Uterus (tissue), 4 donors: ENCODE data around the gene ALOX5. TPM values are rescaled to one million over a fixed set of nuclear protein-coding genes. Genes with fewer than 3 reads are reported as not detected.

Experiments used
- DNase-seq, 2 donors: peaks; one replicate each; pipeline ENCODE4 v3.0.0-alpha.2; 2019 to 2020
- H3K27ac ChIP-seq, 2 donors: fragments of 200-600 bp; sonication (generic); 1 replicate in 1 of 2; 2 replicates in 1 of 2; pipeline ENCODE4 v1.5.1; 2016 to 2018
- H3K27me3 ChIP-seq, 2 donors: fragments of 200-600 bp; sonication (generic); one replicate each; pipeline ENCODE4 v1.5.1; 2018 to 2019; ENCODE audit warnings: control low read depth in 1 of 2
- H3K36me3 ChIP-seq, 2 donors: fragments of 200-600 bp; sonication (generic); one replicate each; pipeline ENCODE4 v1.5.1; 2019; ENCODE audit warnings: control low read depth in 1 of 2
- H3K4me1 ChIP-seq, 2 donors: fragments of 200-600 bp; sonication (generic); one replicate each; pipeline ENCODE4 v1.5.1; 2018 to 2019; ENCODE audit warnings: control low read depth in 1 of 2
- H3K4me3 ChIP-seq, 2 donors: fragments of 200-600 bp; sonication (generic); 1 replicate in 1 of 2; 2 replicates in 1 of 2; pipeline ENCODE4 v1.5.1; 2018 to 2019; ENCODE audit warnings: mild to moderate bottlenecking in 1 of 2
- H3K9me3 ChIP-seq, 2 donors: fragments of 200-600 bp; sonication (generic); one replicate each; pipeline ENCODE4 v1.5.1; 2019; ENCODE audit warnings: control low read depth in 1 of 2
- POLR2A ChIP-seq, 2 donors: fragments of 450-650 bp; IDR thresholded peaks; one replicate each; pipeline ENCODE4 v1.6.1; 2016; ENCODE audit warnings: antibody characterized with exemption in 2 of 2, mild to moderate bottlenecking in 1 of 2, moderate library complexity in 1 of 2
- intact Hi-C: fragments of 100-400 bp; cut with DNase I; formaldehyde crosslinking; loops from one replicate; pipeline ENCODE4 v1.15.1; 2023; ENCODE audit warnings: low total_unique reads
- total RNA-seq, 4 donors: library from RNA; depleted of rRNA in 3 of 4; stranded (reverse); fragments of >200 nt in 3 of 4; gene quantifications; one replicate each; pipeline versions ENCODE4 v1.1.0 to v1.2.4, GENCODE V29; 2014 to 2023
- TF ChIP-seq, protein P1 (sequence below), 4 experiments: fragments of 200-600 bp in 2 of 4; fragments of 450-650 bp in 2 of 4; sonication (generic) in 2 of 4; IDR thresholded peaks; one replicate each; pipeline ENCODE4 v1.5.1; 2016 to 2019; ENCODE audit warnings: antibody characterized with exemption in 4 of 4, mild to moderate bottlenecking in 2 of 4, moderate library complexity in 1 of 4
- donor health status: DM: yes; HTN: yes; CAD: no.

The ALOX5 gene
- total RNA-seq, 4 donors from 2014 or later: 3.5 to 32.5 (median 10.6) TPM

DNA sequence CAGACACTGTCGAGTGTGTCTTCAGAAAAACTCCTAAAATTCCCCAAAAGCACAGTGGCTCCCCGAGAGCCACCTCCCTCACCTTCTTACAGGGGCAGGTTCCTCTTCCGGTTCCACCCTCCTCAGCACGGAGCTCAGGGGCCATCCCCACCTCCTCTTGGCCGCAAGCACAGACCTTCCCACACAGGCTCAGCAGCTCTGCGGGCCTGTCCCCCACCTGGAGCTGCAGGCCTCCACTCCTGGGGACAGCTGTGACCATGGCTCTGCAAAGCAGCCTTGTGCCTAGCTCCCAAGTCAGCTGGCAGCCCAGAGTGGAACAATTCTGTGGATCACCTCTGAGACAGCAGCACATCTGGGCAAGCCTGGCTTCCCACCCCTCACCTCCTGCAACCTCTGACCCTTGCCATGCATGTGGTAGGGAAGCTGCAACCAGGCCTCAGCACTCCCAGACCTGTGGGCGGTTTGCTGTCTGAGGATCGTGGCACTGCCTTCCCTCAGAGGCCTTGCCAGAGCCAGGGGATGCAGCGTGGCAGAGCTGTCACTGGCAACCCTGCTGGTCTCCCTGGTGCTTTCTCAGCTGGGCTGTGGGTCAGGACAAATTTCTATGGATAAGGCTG, 79.7 kb downstream of the ALOX5 start:
- no peak for DNase-seq
- Histone ChIP-seq H3K27me3 (no peaks in the 10 kb centered on the region), H3K9me3 (no peaks in the 10 kb centered on the region), H3K27ac (no peak overlapping the region), H3K36me3 (no peaks in the 10 kb centered on the region), H3K4me3 (no peak overlapping the region), H3K4me1 (no peaks in the 10 kb centered on the region)
- TF ChIP-seq, protein P1, sequence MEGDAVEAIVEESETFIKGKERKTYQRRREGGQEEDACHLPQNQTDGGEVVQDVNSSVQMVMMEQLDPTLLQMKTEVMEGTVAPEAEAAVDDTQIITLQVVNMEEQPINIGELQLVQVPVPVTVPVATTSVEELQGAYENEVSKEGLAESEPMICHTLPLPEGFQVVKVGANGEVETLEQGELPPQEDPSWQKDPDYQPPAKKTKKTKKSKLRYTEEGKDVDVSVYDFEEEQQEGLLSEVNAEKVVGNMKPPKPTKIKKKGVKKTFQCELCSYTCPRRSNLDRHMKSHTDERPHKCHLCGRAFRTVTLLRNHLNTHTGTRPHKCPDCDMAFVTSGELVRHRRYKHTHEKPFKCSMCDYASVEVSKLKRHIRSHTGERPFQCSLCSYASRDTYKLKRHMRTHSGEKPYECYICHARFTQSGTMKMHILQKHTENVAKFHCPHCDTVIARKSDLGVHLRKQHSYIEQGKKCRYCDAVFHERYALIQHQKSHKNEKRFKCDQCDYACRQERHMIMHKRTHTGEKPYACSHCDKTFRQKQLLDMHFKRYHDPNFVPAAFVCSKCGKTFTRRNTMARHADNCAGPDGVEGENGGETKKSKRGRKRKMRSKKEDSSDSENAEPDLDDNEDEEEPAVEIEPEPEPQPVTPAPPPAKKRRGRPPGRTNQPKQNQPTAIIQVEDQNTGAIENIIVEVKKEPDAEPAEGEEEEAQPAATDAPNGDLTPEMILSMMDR (IDR thresholded peaks at IDR 0.05): no peak
- TF ChIP-seq POLR2A (IDR thresholded peaks at IDR 0.05): no peak
- intact Hi-C loops: no loop called here

DNA sequence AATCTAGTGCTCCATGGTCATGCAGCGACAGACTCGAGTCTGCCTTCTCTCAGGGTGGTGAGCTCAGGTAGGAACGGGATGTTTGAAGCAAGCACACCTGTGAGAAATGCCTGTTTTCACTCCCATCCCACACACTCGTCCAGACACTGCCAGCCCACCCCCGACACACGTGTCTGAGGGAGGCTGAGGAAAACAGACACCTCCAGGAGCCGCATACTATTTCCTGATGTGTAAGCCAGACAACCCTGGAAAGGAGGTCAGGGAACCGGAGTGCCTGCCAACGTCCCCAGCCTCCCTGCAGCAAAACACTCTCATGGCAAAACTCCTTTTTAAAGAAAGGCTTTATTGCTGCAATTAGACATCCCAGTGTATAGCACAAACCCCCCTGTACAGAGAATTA, 80.2 kb downstream of the ALOX5 start:
- Histone ChIP-seq H3K9me3 (no peaks in the 10 kb centered on the region), H3K27ac (no peak overlapping the region), H3K27me3 (no peaks in the 10 kb centered on the region), H3K36me3 (no peaks in the 10 kb centered on the region), H3K4me1 (no peaks in the 10 kb centered on the region), H3K4me3 (no peak overlapping the region)
- TF ChIP-seq, protein P1 (IDR thresholded peaks at IDR 0.05): no peak
- TF ChIP-seq POLR2A (IDR thresholded peaks at IDR 0.05): no peak
- no peak for DNase-seq
- intact Hi-C loops: no loop called here

DNA sequence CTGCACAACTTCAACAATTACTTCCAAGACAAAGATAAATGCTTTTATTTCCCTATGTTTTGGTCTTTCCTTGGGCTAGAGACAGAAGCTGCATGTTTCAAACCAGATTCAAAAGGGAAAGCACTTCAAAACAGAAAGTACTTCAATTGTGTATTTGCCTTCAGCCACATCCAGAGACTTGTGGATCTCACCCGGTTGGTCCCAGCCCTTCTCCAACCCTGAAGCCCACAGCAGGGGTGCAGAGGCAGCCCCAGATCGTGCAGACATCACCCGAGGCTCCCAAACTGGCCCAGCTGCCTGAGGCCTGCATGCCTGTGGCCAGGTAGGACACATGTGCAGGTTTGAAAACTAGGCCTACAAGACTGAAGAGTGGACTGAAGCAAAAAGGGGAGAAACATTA, 80.8 kb downstream of the ALOX5 start:
- Histone ChIP-seq H3K27ac (no peak overlapping the region), H3K4me1 (no peaks in the 10 kb centered on the region), H3K9me3 (no peaks in the 10 kb centered on the region), H3K27me3 (no peaks in the 10 kb centered on the region), H3K36me3 (no peaks in the 10 kb centered on the region), H3K4me3 (no peak overlapping the region)
- no peak for DNase-seq
- no peak for TF ChIP-seq POLR2A (IDR thresholded peaks at IDR 0.05)
- TF ChIP-seq, protein P1 (IDR thresholded peaks at IDR 0.05): no peak
- intact Hi-C loops: no loop called here

DNA sequence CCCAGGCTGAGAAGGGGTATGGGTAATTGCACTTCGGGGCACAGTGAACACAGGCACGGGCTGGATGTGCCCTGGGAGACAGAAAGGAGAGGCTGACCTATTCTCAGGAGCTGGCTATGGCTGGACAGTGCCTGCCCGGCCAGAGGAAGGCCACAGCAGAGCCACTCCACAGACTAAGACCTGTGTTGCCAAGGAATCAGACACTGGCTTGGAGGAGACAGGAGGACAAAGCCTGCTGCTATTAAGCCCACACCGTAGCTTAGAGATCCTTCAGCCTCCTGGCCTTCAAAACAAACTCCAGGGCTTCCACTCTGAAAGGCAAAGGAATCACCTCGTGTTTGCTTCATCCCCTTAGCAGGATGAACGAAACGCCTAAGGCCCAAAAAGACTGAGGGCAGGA, 82.2 kb downstream of the ALOX5 start:
- intact Hi-C loops: no loop called here
- H3K36me3 ChIP-seq: no peaks in the 10 kb centered on the region

DNA sequence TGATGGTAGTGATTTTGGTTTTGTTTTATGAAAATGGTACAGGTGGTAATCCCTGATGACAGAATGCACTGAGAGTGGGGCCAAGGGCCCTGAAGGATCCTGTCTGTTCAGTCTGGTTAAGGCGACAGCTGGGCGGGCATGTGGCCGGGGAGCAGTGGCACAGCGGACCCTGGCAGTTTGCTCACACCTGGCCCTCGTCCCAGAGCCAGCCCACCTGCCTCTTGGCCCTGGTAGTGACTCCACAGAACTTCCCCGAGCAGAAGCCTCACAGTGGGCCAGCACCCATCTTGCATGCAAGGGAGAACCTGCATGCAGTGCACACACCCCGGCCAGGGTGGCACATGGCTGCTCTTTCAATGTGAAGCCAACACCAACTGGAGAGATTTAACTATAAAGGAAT, 82.8 kb downstream of the ALOX5 start:
- no peak for TF ChIP-seq POLR2A (IDR thresholded peaks at IDR 0.05)
- TF ChIP-seq, protein P1 (IDR thresholded peaks at IDR 0.05): no peak
- Histone ChIP-seq H3K9me3 (no peaks in the 10 kb centered on the region), H3K36me3 (no peaks in the 10 kb centered on the region), H3K4me3 (no peak overlapping the region), H3K27ac (no peak overlapping the region), H3K27me3 (no peaks in the 10 kb centered on the region), H3K4me1 (no peaks in the 10 kb centered on the region)
- intact Hi-C loops: no loop called here
- DNase-seq: no peak

More for the DNA sequence above, 82.2 kb downstream of the ALOX5 start:
- Histone ChIP-seq H3K27me3 (no peaks in the 10 kb centered on the region), H3K9me3 (no peaks in the 10 kb centered on the region), H3K27ac (no peak overlapping the region), H3K4me3 (no peak overlapping the region), H3K4me1 (no peaks in the 10 kb centered on the region)
- no peak for DNase-seq
- TF ChIP-seq, protein P1 (IDR thresholded peaks at IDR 0.05): no peak
- TF ChIP-seq POLR2A (IDR thresholded peaks at IDR 0.05): no peak
